Erythroblast (primary cell): ENCODE measurements around the gene NRXN3.

Experiments used
- GATA1 ChIP-seq: IDR thresholded peaks from 2 replicates; pipeline ENCODE4 v1.6.1; 2011; ENCODE audit warnings: low read depth, mild to moderate bottlenecking, control low read depth, low read length, moderate library complexity
- POLR2A ChIP-seq: IDR thresholded peaks from 2 replicates; pipeline ENCODE4 v1.6.1; 2011; ENCODE audit warnings: mild to moderate bottlenecking, low read length

DNA sequence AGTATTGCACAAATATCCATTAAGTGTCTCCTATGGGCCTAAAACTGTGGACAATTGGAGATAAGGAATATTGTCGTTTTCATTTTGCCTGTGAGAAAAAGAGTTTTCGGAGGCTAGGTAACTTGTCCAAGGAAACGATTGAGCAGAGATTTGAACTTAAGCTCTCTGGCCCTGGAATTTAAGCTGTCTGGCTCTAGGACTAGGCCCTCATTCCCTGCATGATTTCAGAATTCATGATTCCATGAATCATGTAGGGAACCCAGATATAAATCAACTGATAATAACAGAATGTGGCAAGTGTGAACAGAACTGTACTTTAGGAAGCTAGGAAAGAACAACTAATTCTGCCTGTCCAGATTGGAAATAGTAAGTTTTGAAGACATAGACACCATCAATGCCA is 1100.2 kb downstream of the NRXN3 start:
- no peak for TF ChIP-seq POLR2A
- no peak for TF ChIP-seq GATA1
